HG02610 (cell line): ENCODE data around the gene DOK7.

ENCODE experiments used
- ATAC-seq: cut with Tn5 transposase; IDR thresholded peaks from one replicate; pipeline ENCODE4 v1.9.1; 2021; ENCODE audit warnings: mild to moderate bottlenecking, moderate library complexity; ENCODE audit not compliant: unreplicated experiment

The DOK7 gene

DNA sequence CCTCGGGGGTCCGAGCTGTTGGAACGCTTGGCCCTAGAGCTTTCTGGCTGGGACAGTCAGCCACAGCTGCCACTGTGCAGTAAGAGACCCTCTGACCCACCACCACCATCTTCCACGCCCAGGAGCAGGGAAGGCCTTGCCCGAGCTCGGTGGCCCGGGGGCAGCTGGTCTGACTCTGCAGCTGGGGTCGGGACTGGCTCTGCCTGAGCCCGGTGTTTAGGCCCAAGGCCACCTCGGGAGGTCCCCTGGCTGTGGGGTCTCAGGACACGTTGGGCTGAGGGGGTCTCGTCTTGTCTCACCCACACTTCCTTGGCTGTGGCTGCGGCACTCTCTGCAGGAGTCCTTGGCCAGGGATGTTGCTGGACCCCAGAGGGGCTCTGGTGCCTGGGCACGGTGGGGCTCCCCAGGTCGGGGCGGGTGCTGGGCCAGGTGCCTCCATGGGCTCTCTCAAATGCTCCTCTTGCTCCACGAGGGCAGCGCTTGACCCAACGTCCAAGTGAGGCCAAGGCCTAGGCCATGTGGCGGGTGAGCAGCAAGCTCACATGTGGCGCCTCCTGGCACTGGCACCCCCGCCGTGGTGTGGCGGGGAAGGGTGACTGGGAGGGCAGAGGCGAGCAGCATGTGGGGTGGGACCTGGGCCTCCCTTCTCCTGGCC is 22.9 kb downstream of the DOK7 start:
- no peak for ATAC-seq

DNA sequence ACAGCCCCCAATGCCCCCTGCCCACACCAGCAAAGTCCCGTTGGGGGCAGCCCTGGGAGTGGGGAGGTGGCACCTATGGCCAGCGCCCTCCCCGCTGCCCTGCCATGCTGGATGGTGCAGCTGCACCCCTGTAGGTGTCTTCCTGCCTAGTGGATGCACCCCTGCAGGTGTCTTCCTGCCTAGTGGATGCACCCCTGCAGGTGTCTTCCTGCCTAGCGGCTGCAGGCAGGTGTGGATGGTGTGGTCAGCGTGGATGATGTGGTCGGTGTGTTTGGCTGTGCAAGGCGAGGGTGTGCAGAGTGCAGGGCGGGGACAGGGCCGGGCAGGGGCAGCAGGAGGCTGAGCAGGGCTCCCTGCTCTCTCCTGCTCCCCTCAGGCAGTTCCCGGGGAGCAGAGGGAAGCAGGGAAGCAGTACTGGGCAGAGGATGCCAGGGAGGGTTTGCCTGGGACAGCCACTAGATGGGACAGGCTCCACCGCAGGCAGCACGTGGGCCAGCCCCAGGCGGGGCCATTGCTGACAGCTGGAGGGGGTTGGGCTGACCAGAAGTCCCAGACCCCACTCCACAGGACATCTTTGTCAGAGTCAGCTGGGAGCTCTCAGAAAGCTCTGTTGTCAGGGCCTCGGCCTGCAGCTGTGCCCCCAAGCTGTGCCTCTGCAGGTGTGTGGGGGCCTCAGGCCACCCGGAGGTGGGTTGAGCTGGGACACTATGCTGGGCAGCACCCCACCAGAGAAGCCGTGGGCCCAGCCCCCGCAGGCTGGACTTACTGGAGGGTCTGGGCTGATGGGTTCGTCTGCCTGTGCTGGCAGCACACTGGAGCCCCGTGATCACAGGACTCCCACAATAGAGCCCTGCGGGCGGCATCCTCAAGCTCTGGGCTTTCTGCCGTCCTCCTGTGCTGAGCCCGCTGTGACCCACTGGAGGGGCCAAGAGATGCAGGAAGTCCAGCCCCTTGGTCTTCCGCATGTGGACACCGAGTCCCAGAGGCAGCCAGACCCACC is 23.7 kb downstream of the DOK7 start:
- no peak for ATAC-seq

DNA sequence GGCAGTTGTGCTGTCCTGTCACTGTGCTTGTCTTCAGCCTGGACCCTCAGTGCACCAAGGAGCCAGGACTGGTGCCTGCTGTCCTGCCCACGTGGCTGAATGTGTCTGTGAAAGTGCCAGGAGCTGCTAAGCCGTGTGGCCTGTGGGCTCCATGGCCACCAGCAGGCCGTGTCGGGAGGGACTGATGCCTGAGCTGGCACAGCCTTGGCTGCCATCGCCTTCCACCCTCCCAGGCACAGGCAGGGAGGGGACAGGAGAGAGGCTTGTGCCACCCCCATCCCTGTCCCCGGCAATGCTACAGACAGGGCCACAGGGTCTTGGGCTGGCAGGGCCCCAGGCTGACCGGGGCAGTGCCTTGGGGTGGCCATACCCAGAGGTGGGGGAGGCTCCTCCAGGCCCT is 24.8 kb downstream of the DOK7 start:
- ATAC-seq: no peak

DNA sequence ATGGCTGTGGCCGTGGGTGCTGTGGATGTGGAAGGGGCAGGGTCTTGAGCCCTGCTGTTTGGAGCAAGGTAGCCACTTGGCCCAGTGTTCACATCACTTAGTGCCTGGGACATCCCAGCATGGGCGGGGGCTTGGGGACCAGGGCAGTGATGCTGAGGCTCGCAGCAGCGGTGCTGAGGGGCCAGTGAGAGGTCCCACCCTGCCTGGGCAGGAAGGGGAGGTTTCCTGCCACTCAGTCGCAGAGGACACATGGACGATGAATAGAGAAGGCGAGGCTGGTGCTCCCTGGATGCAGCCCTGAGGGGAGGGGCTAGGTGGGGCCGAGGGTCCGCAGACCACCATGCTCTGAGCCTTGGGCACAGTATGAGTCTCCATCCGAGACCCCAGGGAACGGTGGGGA is 25.7 kb downstream of the DOK7 start:
- ATAC-seq: no peak

DNA sequence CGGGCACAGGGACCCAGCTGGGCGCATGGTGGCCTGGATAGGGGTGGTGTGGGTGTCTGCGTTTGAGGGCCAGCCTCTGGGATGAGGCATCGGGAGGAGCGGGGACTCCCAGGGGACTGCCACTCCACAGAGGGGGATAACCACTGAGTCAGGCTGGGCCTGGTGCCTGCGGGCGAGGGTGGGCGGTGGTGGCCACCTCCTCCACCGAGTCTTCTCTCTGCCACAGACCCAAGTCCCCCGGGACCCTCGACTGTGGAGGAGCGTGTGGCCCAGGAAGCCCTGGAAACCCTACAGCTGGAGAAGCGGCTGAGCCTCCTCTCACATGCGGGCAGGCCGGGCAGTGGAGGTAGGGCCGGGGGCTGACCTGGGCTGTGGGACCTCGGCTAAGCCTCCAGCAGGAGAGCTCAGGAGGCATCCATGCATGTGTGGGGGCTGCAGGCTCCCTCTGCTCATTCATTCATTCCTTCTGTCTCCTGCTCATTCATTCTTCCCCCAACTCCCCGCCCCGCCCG is 26.4 kb downstream of the DOK7 start:
- no peak for ATAC-seq

DNA sequence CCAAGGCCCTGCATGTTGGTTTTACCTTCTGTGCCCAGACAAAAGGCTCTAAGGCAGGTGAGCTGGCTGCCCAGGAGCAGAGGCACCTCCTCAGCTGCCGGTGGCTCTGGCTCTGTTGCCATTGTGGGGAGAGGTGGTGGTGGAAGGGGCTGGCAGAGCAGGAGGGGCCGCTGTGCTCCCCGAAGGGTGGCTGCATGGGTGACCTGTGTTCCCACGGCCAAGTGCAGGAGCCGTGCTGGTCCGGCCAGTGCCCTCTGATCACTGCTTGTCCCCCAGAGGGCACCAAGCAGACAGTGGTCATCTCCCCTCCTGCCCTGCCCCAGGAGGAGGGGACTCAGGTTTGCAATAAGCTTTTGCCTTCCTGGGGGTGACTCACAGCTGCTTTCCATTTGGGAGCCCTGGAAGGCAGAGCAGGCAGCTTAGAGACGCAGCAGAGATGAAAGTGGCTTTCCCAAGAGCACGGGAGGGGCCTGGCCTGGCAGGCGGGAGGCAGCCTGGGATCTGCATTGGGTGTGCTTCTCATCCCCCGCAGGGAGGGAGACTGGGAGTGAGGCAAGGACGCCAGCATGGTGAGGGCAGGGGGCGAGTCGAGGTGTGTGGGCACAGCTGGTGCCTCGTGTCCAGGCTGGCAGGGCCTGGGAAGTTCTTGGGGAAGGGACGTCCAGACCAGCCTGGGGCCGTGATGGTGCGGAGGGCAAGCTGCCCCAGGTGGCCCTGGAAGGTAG is 28.7 kb downstream of the DOK7 start:
- ATAC-seq: no peak

GRCh38 chr4:3492741-3493719 is 29.9 kb downstream of the DOK7 start:
- ATAC-seq: no peak

DNA sequence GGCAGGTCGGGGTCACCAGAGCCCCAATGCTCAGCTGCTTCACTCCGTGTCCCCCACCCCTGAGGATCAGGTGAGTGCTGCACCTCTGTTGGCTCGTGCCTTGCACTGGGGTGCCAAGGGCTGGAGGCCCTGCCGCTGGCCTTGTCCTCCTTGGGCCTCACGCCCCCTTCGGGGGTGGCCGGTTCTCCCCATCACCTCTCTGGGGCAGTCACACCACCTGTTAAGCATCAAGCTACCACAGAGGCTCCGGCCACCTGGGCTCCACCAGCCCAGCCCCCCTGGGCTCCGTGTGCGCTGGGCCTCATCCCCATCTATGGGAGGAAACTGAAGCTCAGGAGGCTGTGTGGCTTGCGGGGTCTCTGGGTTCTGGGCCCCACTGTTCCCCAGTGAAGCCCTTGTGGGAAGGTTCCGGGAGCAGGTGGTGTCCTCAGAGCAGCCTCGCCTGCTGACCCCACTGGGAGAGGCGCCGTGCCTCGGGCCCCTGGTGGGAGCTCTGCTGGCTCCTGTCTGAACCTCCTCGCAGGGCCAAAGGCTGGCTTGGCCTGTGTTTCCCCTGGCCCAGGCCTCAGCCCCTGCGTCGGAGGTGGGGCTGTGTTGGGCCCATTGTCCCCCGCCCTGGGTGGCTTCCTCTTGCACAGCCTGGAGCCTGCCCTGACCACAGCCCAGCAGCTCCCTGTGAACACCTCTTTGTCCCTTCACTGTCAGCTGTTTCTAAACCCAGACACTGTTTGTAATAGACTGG is 30.8 kb downstream of the DOK7 start:
- ATAC-seq: no peak

GRCh38 chr4:3494462-3494871 is 31.4 kb downstream of the DOK7 start:
- ATAC-seq: no peak

GRCh38 chr4:3495204-3495975 is 32.3 kb downstream of the DOK7 start:
- no peak for ATAC-seq

DNA sequence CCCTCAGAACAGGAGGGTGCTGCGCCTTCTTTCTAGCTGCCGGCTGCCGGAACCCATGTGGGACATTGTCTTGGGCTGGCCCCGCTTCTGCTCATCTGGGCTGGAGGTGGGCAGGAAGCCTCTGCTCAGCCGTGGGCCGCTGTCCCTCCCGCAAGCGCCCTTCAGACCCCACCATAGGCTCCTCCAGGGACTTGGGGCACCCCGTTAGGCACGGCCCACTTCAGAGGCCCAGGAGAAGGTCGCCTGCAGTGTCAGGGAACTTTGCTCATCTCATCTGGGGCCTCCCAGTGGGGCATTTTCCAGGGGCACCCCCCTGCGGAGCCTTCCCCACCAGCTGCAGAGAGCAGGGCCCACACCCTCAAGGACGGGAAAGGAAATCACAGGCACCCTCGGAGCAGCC is 32.9 kb downstream of the DOK7 start:
- no peak for ATAC-seq

DNA sequence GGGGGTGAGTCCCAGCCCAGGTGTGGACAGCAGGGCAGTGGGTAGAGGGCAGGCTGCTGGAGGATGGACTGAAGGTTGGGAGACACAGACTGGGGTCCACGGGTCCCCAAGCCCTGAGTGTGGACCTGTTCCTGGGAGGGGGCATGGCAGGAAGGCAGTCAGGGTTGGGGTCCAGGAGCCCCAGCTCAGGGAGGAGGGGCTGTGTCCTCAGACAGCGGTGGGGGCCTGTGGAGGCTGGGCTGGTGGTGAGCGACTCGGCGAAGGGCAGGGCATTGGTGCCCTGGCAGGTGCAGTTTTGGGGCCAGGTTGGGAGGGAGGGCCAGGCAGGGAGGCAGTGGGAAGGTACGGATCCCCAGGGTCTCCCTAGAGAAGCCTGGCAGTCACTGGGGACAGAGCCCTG is 34.0 kb downstream of the DOK7 start:
- no peak for ATAC-seq

GRCh38 chr4:3497523-3498389 is 34.6 kb downstream of the DOK7 start:
- no peak for ATAC-seq

DNA sequence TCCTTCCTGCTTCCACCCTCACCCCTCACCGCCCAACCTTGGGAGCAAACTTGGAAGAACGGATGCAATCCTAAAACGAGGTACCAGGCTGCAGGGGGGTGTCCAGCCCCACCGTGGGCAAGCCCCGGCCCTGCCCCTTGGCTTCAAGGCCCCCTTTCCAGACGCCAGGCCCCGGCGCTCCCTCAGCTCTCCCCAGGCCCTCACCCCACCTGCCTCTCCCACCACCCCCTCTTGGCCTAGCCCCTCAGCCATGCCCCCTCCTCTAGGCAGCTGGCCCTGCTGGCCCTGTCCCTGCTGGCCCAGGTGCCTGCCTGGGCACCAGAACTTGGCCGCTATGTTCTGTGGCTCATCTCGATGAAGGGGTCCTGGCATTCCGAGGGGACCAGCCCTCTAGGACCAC is 35.3 kb downstream of the DOK7 start:
- ATAC-seq: no peak

- no peak for ATAC-seq
Observed at GRCh38 chr4:3498901-3499510, 35.9 kb downstream of the DOK7 start.

DNA sequence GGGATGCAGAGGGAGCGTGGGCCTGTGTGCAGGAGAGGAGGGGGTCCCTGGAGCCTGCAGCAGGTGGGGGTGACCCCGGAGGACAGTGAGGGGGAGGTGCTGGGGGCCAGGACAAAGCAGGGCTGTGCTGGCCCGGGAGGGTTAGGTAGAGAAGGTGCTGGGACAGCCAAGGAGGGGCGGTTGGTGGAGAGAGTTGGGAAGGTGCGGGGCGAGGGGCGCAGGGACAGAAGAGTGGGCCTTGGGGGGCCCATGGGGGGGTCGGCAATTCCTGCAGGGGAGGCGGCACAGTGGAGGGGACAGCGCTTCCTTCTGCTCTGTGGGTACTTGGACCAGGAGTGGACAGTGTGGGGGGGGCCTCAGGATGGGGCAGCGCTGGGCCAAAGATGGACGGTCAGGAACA is 36.6 kb downstream of the DOK7 start:
- no peak for ATAC-seq

GRCh38 chr4:3500111-3500510 is 37.0 kb downstream of the DOK7 start:
- no peak for ATAC-seq
